SK-N-SH (cell line): ENCODE measurements around the gene NUP188. TPM values are rescaled to one million over a fixed set of nuclear protein-coding genes. Genes with fewer than 3 reads are reported as not detected.

ENCODE experiments used
- CTCF ChIA-PET: fragments of 300-600, 350-600 bp; formaldehyde crosslinking; extraction: SDS; loops from one replicate; lab custom pipeline; 2021; lab: Yijun Ruan, JAX
- POLR2A ChIA-PET: fragments of 350-600 bp; sonication (Branson Sonifier 250); formaldehyde crosslinking; extraction: SDS; loops from one replicate; lab custom pipeline; 2020; ENCODE audit warnings: antibody characterized with exemption, inconsistent platforms; lab: Yijun Ruan, JAX
- DNase-seq: peaks from one replicate; pipeline ENCODE4 v3.0.0; 2012
- H2AFZ ChIP-seq: fragments of 200-600 bp; sonication (generic); 2 replicates; pipeline ENCODE4 v1.8.1; 2016; ENCODE audit warnings: antibody characterized with exemption, mild to moderate bottlenecking, low read depth
- H3F3A ChIP-seq: fragments of 200-600 bp; sonication (generic); replicated peaks from 2 replicates; pipeline ENCODE3; 2016; ENCODE audit warnings: antibody characterized with exemption, mild to moderate bottlenecking; ENCODE audit not compliant: insufficient read depth
- H3K27ac ChIP-seq, 2 experiments: fragments of 200-500 bp in 1 of 2; fragments of 200-600 bp in 1 of 2; sonication (Bioruptor generic) in 1 of 2; sonication (generic), shearing (Covaris generic) in 1 of 2; 2 replicates each; pipeline versions ENCODE4 v1.5.1 to v1.6.1; 2014 to 2016; ENCODE audit warnings: low read depth in 2 of 2, inconsistent platforms in 1 of 2, low read length in 1 of 2, mild to moderate bottlenecking in 1 of 2, mixed read lengths in 1 of 2
- H3K27me3 ChIP-seq: fragments of 200-600 bp; sonication (generic), shearing (Covaris generic); 2 replicates; pipeline ENCODE4 v1.6.1; 2016; ENCODE audit warnings: mixed run types; ENCODE audit not compliant: insufficient read depth
- H3K36me3 ChIP-seq, 2 experiments: fragments of 200-500 bp in 1 of 2; fragments of 200-600 bp in 1 of 2; sonication (Bioruptor generic) in 1 of 2; sonication (generic) in 1 of 2; replicated peaks in 1 of 2; 2 replicates each; pipeline versions ENCODE3 to v1.5.1; 2014 to 2016; ENCODE audit warnings: low read length in 1 of 2, mild to moderate bottlenecking in 1 of 2; ENCODE audit not compliant: insufficient read depth in 2 of 2, control insufficient read depth in 1 of 2
- H3K4me1 ChIP-seq, 2 experiments: fragments of 200-500 bp in 1 of 2; fragments of 200-600 bp in 1 of 2; sonication (Bioruptor generic) in 1 of 2; sonication (generic), shearing (Covaris generic) in 1 of 2; 2 replicates each; pipeline versions ENCODE4 v1.5.1 to v1.6.1; 2014 to 2016; ENCODE audit warnings: low read depth in 1 of 2, low read length in 1 of 2, mixed run types in 1 of 2; ENCODE audit not compliant: insufficient read depth in 2 of 2, control insufficient read depth in 1 of 2
- H3K4me2 ChIP-seq: fragments of 200-600 bp; sonication (generic), shearing (Covaris generic); 2 replicates; pipeline ENCODE4 v1.6.1; 2017; ENCODE audit warnings: mixed run types
- H3K4me3 ChIP-seq, 2 experiments: fragments of 200-500 bp in 1 of 2; fragments of 200-600 bp in 1 of 2; sonication (Bioruptor generic) in 1 of 2; sonication (generic), shearing (Covaris generic) in 1 of 2; 2 replicates each; pipeline versions ENCODE4 v1.5.1 to v1.8.1; 2014 to 2016; ENCODE audit warnings: low read depth in 2 of 2, inconsistent platforms in 1 of 2, low read length in 1 of 2, mild to moderate bottlenecking in 1 of 2, mixed read lengths in 1 of 2, moderate library complexity in 1 of 2
- H3K79me2 ChIP-seq: fragments of 200-600 bp; sonication (generic); 2 replicates; pipeline ENCODE4 v1.8.1; 2017; ENCODE audit warnings: mild to moderate bottlenecking; ENCODE audit not compliant: insufficient read depth
- H3K9ac ChIP-seq: fragments of 200-600 bp; sonication (generic); 2 replicates; pipeline ENCODE4 v1.6.1; 2017; ENCODE audit warnings: mixed run types
- H3K9me2 ChIP-seq: fragments of 200-600 bp; sonication (generic); 2 replicates; pipeline ENCODE4 v1.6.1; 2017; ENCODE audit warnings: mixed run types
- H3K9me3 ChIP-seq: fragments of 200-600 bp; sonication (generic); 2 replicates; pipeline ENCODE4 v1.6.1; 2017; ENCODE audit warnings: mixed run types, mild to moderate bottlenecking, moderate library complexity
- H4K20me1 ChIP-seq: fragments of 200-600 bp; sonication (generic); 2 replicates; pipeline ENCODE4 v1.6.1; 2017; ENCODE audit warnings: mild to moderate bottlenecking, mixed run types; ENCODE audit not compliant: insufficient read depth
- CTCF ChIP-seq: fragments of 200-600 bp; sonication (generic); IDR thresholded peaks from 2 replicates; pipeline ENCODE4 v1.6.1; 2017; ENCODE audit warnings: antibody characterized with exemption, mild to moderate bottlenecking, moderate library complexity
- EZH2phosphoT487 ChIP-seq: fragments of 200-600 bp; sonication (generic); IDR thresholded peaks from 2 replicates; pipeline ENCODE4 v1.6.1; 2017; ENCODE audit warnings: low read depth, mixed run types, mild to moderate bottlenecking, antibody characterized with exemption, moderate library complexity, borderline replicate concordance
- FOXM1 ChIP-seq: IDR thresholded peaks from 2 replicates; pipeline ENCODE4 v1.4.0; 2012; ENCODE audit warnings: low read depth, mild to moderate bottlenecking
- GABPA ChIP-seq: IDR thresholded peaks from 2 replicates; pipeline ENCODE4 v1.4.0; 2012; ENCODE audit warnings: low read depth, mild to moderate bottlenecking
- GATA2 ChIP-seq: sonication (generic); formaldehyde crosslinking; IDR thresholded peaks from 2 replicates; pipeline ENCODE4 v1.5.0; 2020; ENCODE audit warnings: mild to moderate bottlenecking, missing genetic modification reagents
- JUND ChIP-seq: IDR thresholded peaks from 2 replicates; pipeline ENCODE4 v1.4.0; 2012
- MXI1 ChIP-seq: IDR thresholded peaks from 2 replicates; pipeline ENCODE4 v1.6.1; 2012; ENCODE audit warnings: mild to moderate bottlenecking, low read depth, low read length, improper control_type of control experiment
- NRF1 ChIP-seq: IDR thresholded peaks from 2 replicates; pipeline ENCODE4 v1.6.1; 2012; ENCODE audit warnings: low read depth, mild to moderate bottlenecking, low read length
- PBX3 ChIP-seq: IDR thresholded peaks from 2 replicates; pipeline ENCODE4; 2012
- RAD21 ChIP-seq: IDR thresholded peaks from 2 replicates; pipeline ENCODE4 v1.6.1; 2012; ENCODE audit warnings: mild to moderate bottlenecking, low read length
- RCOR1 ChIP-seq: fragments of 150-350 bp; IDR thresholded peaks from 2 replicates; pipeline ENCODE4 v1.6.1; 2017; ENCODE audit warnings: antibody characterized with exemption, low read length
- REST ChIP-seq: IDR thresholded peaks from 2 replicates; pipeline ENCODE4 v1.6.1; 2012; ENCODE audit warnings: mild to moderate bottlenecking, low read depth, low read length, moderate library complexity
- RFX5 ChIP-seq: IDR thresholded peaks from 2 replicates; pipeline ENCODE4 v1.6.1; 2012; ENCODE audit warnings: mild to moderate bottlenecking, improper control_type of control experiment, low read length
- RXRA ChIP-seq: IDR thresholded peaks from 2 replicates; pipeline ENCODE4 v1.4.0; 2012; ENCODE audit warnings: low read depth, mild to moderate bottlenecking, borderline replicate concordance
- SIN3A ChIP-seq: IDR thresholded peaks from 2 replicates; pipeline ENCODE4 v1.6.1; 2012; ENCODE audit warnings: low read depth, mild to moderate bottlenecking, low read length, moderate library complexity, borderline replicate concordance
- SMC3 ChIP-seq: IDR thresholded peaks from 2 replicates; pipeline ENCODE4 v1.6.1; 2012; ENCODE audit warnings: low read depth, low read length, improper control_type of control experiment
- TAF1 ChIP-seq: IDR thresholded peaks from 2 replicates; pipeline ENCODE4 v1.6.1; 2012; ENCODE audit warnings: low read depth, mild to moderate bottlenecking, low read length, moderate library complexity, borderline replicate concordance
- TCF12 ChIP-seq: IDR thresholded peaks from 2 replicates; pipeline ENCODE4 v1.4.0; 2012
- WGBS: methylation state at CpG from one replicate; pipeline ENCODE4 v1.1.6; 2017; ENCODE audit warnings: low lambda C conversion rate; 5-methylcytosine and 5-hydroxymethylcytosine counted together
- polyA plus RNA-seq, 3 experiments: library from polyadenylated mRNA; depleted of rRNA; stranded (reverse); fragments of >200 nt; gene quantifications; 2 replicates each; pipeline ENCODE4 v1.2.3, GENCODE V29; 2012

NUP188 gene
- polyA plus RNA-seq, 1 of the 3 experiments (the other 2 are of a cell fraction): 49.5 TPM

GRCh38 chr9:129027685-129028191 is 80.2 kb downstream of the NUP188 start:
- ChIA-PET POLR2A (interaction anchor here (0.5 kb wide), 1 partner anchor 52 kb away, joined by 3 read pairs; no protein-coding TSS in a partner anchor), CTCF (interaction anchor here (0.6 to 1.6 kb wide), 6 partner anchors 10 to 510 kb away, joined by 3 to 6 read pairs (median 4); no protein-coding TSS in a partner anchor)
- Histone ChIP-seq H3F3A (no peaks in the 10 kb centered on the region), H3K27ac (peak overlapping the region in 1 of 2 experiments; percentile 62; a peak in 2 of 4 replicates), H3K9ac (peak overlapping the region; percentile 71), H3K4me3 (peak overlapping the region; percentile 78 to 87), H3K9me3 (no peaks in the 10 kb centered on the region), H3K4me2 (peak overlapping the region; percentile 98), H2AFZ (peak overlapping the region; percentile 59), H3K36me3 (no peaks in the 10 kb centered on the region), H3K27me3 (no peaks in the 10 kb centered on the region), H3K9me2 (no peaks in the 10 kb centered on the region), H4K20me1 (peaks cover 14% of the 10 kb centered on the region), H3K79me2 (peaks cover 46% of the 10 kb centered on the region), H3K4me1 (peaks cover 15 to 31% of the 10 kb centered on the region in 2 experiments)
- 3% methylated on average over 15 of the region's 47 CpGs for WGBS
- DNase-seq: no peak
- no peak for TF ChIP-seq SMC3
- no peak for TF ChIP-seq SIN3A
- TF ChIP-seq TCF12: no peak
- no peak for TF ChIP-seq RCOR1
- TF ChIP-seq FOXM1: no peak
- TF ChIP-seq MXI1: no peak; the same call in 1 of the 2 replicates
- no peak for TF ChIP-seq PBX3
- TF ChIP-seq GABPA: no peak
- TF ChIP-seq GATA2 (CRISPR knock-in tag): no peak
- TF ChIP-seq JUND: no peak
- TF ChIP-seq CTCF: no peak
- no peak for TF ChIP-seq RFX5

GRCh38 chr9:129028192-129028966 is 80.9 kb downstream of the NUP188 start, which contains the start of gene SH3GLB2:
Gene SH3GLB2 (minus strand): TSS chr9:129028331. CDS start chr9:129028154, 177 bp downstream.
- Histone ChIP-seq H3K4me1 (peaks cover 15 to 25% of the 10 kb centered on the region in 2 experiments), H3K9me3 (no peaks in the 10 kb centered on the region), H3K9ac (peak within 1 kb of the TSS; percentile 71), H3K4me3 (peak within 1 kb of the TSS; percentile 78 to 87), H3K27ac (peak within 1 kb of the TSS in 1 of 2 experiments; percentile 62; a peak in 3 of 4 replicates), H4K20me1 (peaks cover 9% of the 10 kb centered on the region), H3K4me2 (peak within 1 kb of the TSS; percentile 98), H3K27me3 (no peaks in the 10 kb centered on the region), H3K9me2 (no peaks in the 10 kb centered on the region), H3F3A (no peaks in the 10 kb centered on the region), H3K36me3 (no peaks in the 10 kb centered on the region), H2AFZ (peak within 1 kb of the TSS; percentile 59), H3K79me2 (peaks cover 41% of the 10 kb centered on the region)
- 6% methylated on average over 15 of the region's 60 CpGs for WGBS
- CTCF ChIA-PET: interaction anchor here (0.6 to 1.6 kb wide), 8 partner anchors 9 to 509 kb away, joined by 3 to 6 read pairs (median 4); no protein-coding TSS in a partner anchor
- POLR2A ChIA-PET: no interaction called here
- peak; percentile 98 for DNase-seq
- TF ChIP-seq REST (no peak), CTCF (peak; percentile 86), NRF1 (no peak; the same call in 1 of the 2 replicates), TAF1 (no peak), EZH2phosphoT487 (no peak), RXRA (no peak), RAD21 (peak; percentile 57)
